ENCODE measurements around the gene GOT2.
"Not testable (repeated sequence)": the region's sequence is repeated elsewhere in the genome, so short reads cannot be mapped to it uniquely, and the experiment has no call there.

Gene GOT2

DNA sequence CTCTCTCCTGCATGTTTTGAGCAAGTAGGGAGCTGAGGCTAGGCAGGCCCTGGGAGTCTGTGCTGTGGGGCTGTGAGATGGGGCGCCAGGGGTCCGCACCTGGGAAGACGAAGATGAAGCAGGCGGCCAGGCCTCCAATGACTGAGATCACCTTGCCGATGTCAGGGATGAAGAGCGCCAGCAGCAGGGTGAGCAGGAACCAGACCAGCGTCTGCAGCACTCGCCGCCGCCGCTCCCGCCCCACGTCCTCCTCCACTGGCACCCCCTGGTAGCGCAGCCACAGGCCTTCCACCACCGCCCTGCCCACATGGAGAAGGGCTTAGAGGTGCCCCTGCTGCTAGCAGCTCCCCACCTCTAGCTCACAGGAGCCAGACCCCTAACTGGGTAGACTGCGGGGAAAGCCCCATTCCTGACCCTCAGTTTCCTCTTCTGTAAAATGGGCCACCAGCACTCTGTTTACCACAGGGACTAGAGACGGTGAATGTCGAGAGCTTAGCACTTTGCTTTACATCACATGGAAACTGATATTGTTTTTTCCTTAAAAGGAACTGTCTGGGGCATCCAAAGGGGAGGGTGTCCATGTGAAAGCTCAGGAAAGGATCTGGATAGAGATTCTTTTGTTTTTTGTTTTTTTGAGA is 63.1 kb downstream of the GOT2 start:
- H3K9me3 ChIP-seq (ENCODE audit: control insufficient read depth, low read length), result no peaks in the 10 kb centered on the region
- no peak overlapping the region for H3K4me2 ChIP-seq (ENCODE audit: low read length)
- H3K36me3 ChIP-seq (ENCODE audit: control insufficient read depth, insufficient read depth, low read length), result no peaks in the 10 kb centered on the region

DNA sequence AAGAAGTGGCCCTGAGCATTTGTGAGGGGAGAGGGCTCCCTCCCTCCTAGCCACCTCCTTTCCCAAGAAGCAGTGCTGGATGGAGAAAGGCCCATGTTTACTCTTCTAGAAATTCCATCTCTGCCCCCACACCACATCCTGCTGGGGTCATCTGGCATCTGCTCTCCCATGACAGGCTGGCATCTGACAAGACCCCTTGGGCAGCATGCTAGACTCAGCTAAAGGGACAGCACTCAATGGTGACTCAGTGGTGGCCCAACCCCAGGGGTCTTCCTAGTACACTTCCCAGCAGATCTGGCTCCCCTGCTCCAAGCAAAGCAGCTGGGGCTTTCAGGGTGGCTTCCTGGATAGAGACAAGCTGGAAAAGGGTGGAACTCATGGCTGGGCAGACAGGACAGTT is 63.9 kb downstream of the GOT2 start:
- Histone ChIP-seq H3K9ac (no peak overlapping the region), H3K27me3 (ENCODE audit: control insufficient read depth, insufficient read depth, low read length) (no peaks in the 10 kb centered on the region), H3K79me2 (no peaks in the 10 kb centered on the region), H3K4me2 (ENCODE audit: low read length) (no peak overlapping the region), H3K36me3 (ENCODE audit: control insufficient read depth, insufficient read depth, low read length) (no peaks in the 10 kb centered on the region), H3K9me3 (ENCODE audit: control insufficient read depth, low read length) (no peaks in the 10 kb centered on the region), H3K27ac (no peak overlapping the region), H2AFZ (no peak overlapping the region), H3K4me3 (ENCODE audit: low read depth, low read length) (no peak overlapping the region), H3K4me1 (no peaks in the 10 kb centered on the region)
- TF ChIP-seq, protein P1, sequence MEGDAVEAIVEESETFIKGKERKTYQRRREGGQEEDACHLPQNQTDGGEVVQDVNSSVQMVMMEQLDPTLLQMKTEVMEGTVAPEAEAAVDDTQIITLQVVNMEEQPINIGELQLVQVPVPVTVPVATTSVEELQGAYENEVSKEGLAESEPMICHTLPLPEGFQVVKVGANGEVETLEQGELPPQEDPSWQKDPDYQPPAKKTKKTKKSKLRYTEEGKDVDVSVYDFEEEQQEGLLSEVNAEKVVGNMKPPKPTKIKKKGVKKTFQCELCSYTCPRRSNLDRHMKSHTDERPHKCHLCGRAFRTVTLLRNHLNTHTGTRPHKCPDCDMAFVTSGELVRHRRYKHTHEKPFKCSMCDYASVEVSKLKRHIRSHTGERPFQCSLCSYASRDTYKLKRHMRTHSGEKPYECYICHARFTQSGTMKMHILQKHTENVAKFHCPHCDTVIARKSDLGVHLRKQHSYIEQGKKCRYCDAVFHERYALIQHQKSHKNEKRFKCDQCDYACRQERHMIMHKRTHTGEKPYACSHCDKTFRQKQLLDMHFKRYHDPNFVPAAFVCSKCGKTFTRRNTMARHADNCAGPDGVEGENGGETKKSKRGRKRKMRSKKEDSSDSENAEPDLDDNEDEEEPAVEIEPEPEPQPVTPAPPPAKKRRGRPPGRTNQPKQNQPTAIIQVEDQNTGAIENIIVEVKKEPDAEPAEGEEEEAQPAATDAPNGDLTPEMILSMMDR (IDR thresholded peaks at IDR 0.05), result no peak

More for the DNA sequence above, 63.1 kb downstream of the GOT2 start:
- TF ChIP-seq, protein P1 (IDR thresholded peaks at IDR 0.05), result no peak
- H3K4me1 ChIP-seq, result no peaks in the 10 kb centered on the region
- H3K27me3 ChIP-seq (ENCODE audit: control insufficient read depth, insufficient read depth, low read length), result no peaks in the 10 kb centered on the region
- H2AFZ ChIP-seq, result no peak overlapping the region
- H3K27ac ChIP-seq, result no peak overlapping the region
- no peak overlapping the region for H3K9ac ChIP-seq
- H3K4me3 ChIP-seq (ENCODE audit: low read depth, low read length), result no peak overlapping the region
- no peaks in the 10 kb centered on the region for H3K79me2 ChIP-seq

DNA sequence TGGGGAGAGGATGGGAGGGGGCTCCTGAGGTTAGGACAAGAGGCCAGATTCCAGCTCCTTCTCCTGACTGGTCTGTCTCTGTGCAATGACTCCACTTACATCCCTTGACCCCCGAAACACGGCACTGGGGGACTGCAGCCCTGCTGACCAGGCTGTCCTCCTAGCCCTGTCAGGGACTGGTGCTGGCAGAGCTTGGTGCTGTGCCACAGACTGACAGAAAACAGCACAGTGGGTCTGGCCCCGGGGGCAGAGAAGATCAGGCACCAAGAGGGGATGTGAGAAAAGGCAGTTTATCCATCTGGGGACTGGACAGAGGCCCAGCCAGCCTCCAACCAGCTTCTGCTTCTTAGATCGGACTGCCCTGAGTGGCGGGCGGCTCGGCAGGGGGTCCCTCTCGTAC is 68.9 kb downstream of the GOT2 start:
- Histone ChIP-seq H3K36me3 (ENCODE audit: control insufficient read depth, insufficient read depth, low read length) (no peaks in the 10 kb centered on the region), H3K9me3 (ENCODE audit: control insufficient read depth, low read length) (no peaks in the 10 kb centered on the region), H2AFZ (no peak overlapping the region), H3K4me1 (peaks cover 2% of the 10 kb centered on the region), H3K9ac (no peak overlapping the region), H3K4me2 (ENCODE audit: low read length) (no peak overlapping the region), H3K79me2 (no peaks in the 10 kb centered on the region), H3K4me3 (ENCODE audit: low read depth, low read length) (no peak overlapping the region), H3K27me3 (ENCODE audit: control insufficient read depth, insufficient read depth, low read length) (no peaks in the 10 kb centered on the region), H3K27ac (no peak overlapping the region)
- TF ChIP-seq, protein P1 (IDR thresholded peaks at IDR 0.05), result no peak

DNA sequence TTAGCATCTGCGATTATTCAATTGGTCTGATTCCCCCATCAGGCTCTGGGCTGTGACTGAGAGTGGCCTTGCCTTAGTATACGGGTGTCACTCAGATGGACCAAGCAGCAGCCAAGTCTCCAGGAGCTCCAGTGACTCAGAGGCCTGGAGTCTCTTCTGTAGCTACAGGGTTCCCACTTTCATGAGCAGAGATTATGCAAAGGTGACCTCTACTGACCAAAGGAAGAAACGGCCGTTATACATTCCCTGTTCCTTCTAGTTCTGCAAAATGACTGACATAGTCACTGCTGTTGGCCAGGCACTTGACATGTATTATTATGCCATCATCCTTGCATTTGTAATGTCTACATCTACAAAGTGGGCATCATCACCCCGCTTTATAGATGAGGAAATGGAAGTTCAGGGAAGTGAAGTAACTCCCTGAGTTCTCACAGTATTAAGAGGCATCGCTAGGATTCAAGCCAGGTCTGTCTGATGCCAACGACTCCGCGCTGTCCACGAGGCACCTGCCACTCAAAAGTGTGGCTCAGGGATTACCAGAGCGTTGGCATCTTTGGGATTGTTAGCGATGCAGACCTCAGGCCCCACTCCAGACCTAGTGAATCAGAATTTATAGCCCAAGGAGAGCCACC is 72.8 kb downstream of the GOT2 start:
- no peak overlapping the region for H3K4me3 ChIP-seq (ENCODE audit: low read depth, low read length)
- TF ChIP-seq, protein P1 (IDR thresholded peaks at IDR 0.05), result peak; percentile 62

DNA sequence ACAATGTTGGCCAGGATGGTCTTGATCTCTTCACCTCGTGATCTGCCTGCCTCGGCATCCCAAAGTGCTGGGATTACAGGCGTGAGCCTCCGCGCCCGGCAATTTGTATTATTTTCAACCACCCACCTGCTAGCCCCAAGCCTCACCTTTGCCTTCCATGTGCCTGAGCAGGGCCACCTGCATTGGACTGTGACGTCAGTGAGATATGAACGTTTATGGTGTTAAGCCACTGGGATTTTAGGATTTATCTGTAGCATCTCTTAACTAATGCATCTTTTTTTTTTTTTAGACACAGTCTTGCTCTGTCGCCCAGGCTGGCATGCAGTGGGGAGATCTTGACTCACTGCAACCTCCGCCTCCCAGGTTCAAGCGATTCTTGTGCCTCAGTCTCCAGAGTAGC is 74.2 kb downstream of the GOT2 start:
- not testable (repeated sequence) for H3K79me2 ChIP-seq; H3K4me1 ChIP-seq; H3K27me3 ChIP-seq (ENCODE audit: control insufficient read depth, insufficient read depth, low read length); H3K36me3 ChIP-seq (ENCODE audit: control insufficient read depth, insufficient read depth, low read length); H3K9me3 ChIP-seq (ENCODE audit: control insufficient read depth, low read length); H3K27ac ChIP-seq; H2AFZ ChIP-seq; H3K9ac ChIP-seq; H3K4me3 ChIP-seq (ENCODE audit: low read depth, low read length); H3K4me2 ChIP-seq (ENCODE audit: low read length)

More for the DNA sequence above, 72.8 kb downstream of the GOT2 start:
- no peaks in the 10 kb centered on the region for H3K79me2 ChIP-seq
- H3K27ac ChIP-seq, result no peak overlapping the region
- no peaks in the 10 kb centered on the region for H3K9me3 ChIP-seq (ENCODE audit: control insufficient read depth, low read length)
- H3K27me3 ChIP-seq (ENCODE audit: control insufficient read depth, insufficient read depth, low read length), result no peaks in the 10 kb centered on the region
- no peak overlapping the region for H2AFZ ChIP-seq
- no peak overlapping the region for H3K4me2 ChIP-seq (ENCODE audit: low read length)
- H3K9ac ChIP-seq, result no peak overlapping the region
- H3K4me1 ChIP-seq, result peaks cover 2% of the 10 kb centered on the region
- no peaks in the 10 kb centered on the region for H3K36me3 ChIP-seq (ENCODE audit: control insufficient read depth, insufficient read depth, low read length)
